Astrocyte of the spinal cord (primary cell): Measurements from ENCODE around the gene ZSCAN20.

Experiments
- DNase-seq: peaks from one replicate; pipeline ENCODE4 v3.0.0; 2011; ENCODE audit warnings: low read depth, low spot score
- H3K4me3 ChIP-seq: 2 replicates; pipeline ENCODE4 v1.5.1; 2011; ENCODE audit warnings: low read depth, mild to moderate bottlenecking, low read length, moderate library complexity
- in situ Hi-C: cut with HindIII; loops from 2 replicates; pipeline ENCODE4 v1.10.0; 2017; ENCODE audit warnings: low sequenced_read_pairs
- TF ChIP-seq, protein P1 (sequence below): IDR thresholded peaks from 2 replicates; pipeline ENCODE4 v1.5.1; 2012; ENCODE audit warnings: low read depth, mild to moderate bottlenecking, low read length, inconsistent platforms

ZSCAN20 gene

DNA sequence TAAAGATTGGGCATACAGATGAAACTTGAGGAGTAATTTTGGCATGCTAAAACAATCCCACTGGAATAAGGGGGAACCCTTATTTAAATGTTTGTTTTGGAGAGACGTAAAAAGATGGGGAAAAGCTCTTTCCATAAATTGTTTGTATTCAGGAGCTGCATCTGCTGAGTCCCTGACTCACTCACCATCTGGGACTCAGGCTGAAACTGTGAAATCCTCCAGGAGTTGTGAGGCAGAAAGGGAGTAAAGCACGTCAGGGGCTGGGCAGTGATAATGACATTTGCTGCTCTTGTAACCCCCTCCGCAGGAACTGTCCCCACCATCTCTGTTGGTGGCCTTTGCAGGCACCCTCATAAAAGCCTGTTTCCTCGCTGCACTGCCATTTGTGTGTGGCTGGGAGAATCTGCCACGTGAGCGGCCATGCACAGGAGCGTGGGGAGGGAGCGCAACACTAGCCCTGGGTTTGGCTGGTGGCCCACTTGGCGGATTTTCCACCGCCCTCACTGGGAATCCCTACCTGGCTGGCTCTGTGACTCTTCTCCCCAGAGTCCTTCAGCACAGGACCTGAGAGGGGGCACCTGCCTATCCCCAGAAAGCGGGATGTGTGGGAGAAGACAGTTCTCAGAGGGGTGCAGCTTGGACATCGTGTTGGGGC is 45.3 kb downstream of the ZSCAN20 start:
- no peak for DNase-seq
- TF ChIP-seq, protein P1, sequence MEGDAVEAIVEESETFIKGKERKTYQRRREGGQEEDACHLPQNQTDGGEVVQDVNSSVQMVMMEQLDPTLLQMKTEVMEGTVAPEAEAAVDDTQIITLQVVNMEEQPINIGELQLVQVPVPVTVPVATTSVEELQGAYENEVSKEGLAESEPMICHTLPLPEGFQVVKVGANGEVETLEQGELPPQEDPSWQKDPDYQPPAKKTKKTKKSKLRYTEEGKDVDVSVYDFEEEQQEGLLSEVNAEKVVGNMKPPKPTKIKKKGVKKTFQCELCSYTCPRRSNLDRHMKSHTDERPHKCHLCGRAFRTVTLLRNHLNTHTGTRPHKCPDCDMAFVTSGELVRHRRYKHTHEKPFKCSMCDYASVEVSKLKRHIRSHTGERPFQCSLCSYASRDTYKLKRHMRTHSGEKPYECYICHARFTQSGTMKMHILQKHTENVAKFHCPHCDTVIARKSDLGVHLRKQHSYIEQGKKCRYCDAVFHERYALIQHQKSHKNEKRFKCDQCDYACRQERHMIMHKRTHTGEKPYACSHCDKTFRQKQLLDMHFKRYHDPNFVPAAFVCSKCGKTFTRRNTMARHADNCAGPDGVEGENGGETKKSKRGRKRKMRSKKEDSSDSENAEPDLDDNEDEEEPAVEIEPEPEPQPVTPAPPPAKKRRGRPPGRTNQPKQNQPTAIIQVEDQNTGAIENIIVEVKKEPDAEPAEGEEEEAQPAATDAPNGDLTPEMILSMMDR, result no peak
- in situ Hi-C loops, result no loop called here
- H3K4me3 ChIP-seq, result no peak overlapping the region

DNA sequence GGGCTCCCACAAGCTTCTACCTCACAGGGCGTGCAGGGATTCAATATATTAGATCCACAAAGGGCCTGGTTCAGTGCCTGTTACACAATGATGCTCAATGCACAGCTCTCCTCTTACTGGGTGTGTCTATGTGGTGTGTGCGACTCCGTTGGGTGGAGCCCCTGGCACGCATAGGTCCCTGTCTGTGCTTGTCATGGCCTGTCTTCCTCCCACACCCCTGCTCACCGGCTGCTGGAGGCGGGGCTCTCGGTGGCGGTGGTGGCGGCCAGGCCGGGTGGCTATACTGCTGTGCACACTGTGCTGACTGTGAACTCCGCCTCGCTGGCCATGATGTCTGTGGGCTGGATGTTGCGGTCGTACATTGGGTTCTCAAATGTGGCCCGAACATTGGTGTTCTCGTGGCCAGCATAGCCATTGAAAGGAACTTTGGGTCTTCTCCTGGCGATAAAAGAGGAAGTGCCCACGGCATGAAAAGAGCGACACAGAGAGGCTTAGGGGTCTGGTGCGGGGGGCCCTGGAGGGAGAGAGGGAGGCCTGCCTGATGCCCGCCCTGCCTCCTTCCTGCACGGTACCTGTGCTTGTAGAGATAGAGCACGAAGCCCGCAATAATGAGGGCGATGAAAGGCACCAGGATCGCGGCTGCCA is 46.9 kb downstream of the ZSCAN20 start:
- TF ChIP-seq, protein P1, result no peak
- DNase-seq, result no peak
- in situ Hi-C loops, result no loop called here
- no peak overlapping the region for H3K4me3 ChIP-seq

DNA sequence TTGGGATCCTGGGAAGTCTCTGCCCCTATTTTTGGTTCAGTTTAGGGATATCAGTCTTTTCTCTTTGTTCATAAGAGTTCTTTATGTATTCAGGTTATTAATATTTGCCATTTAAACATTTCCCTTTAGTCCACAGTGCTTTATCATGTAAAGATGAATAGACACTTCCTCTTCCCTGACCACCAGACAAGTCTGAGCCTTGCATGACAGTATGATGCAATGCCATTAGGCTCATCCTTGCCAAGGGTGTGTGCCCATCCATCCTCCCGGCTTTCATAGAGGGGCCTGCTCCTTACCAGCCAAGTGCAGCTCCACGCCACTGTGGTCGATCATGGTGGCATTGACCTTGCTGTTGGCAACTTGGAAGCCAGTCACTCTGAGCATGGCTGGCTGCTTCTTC is 52.1 kb downstream of the ZSCAN20 start:
- no peak overlapping the region for H3K4me3 ChIP-seq
- DNase-seq, result no peak
- TF ChIP-seq, protein P1, result no peak
- in situ Hi-C loops, result no loop called here

DNA sequence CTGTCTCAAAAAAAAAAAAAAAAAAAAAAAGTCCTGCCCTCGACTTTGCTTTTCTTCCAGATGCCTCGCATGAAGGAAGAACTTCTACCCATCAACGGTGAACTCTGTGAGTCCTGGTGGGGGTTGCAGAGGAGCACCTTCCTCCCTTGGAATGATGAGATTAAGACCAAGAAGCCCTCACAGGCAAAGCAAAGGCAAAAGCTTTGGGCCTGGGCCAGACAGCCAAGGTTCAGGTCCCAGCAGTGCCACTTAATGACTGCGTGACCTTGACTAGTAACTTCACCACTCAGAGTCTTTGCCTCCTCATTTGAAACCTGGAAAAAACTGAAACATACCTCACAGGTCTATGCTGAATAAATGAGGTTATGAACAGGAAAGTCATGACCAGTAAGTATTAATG is 55.5 kb downstream of the ZSCAN20 start:
- DNase-seq, result no peak
- in situ Hi-C loops, result no loop called here
- TF ChIP-seq, protein P1, result no peak

DNA sequence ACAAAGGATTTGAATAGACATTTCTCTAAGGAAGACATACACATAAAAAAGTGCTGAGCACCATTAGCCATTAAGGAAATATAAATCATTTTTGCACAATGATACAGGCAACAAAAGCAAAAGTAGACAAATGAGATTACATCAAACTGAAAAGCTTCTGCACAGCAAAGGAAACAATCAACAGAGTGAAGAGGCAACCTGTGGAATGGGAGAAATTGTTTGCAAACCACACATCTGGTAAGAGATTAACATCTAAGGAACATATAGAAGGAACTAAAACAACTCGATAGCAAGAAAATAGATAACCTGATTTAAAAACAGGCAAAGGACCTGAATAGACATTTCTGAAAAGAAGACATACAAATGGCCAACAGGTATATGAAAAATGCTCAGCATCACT is 57.5 kb downstream of the ZSCAN20 start:
- no peak overlapping the region for H3K4me3 ChIP-seq
- TF ChIP-seq, protein P1, result no peak
- in situ Hi-C loops, result no loop called here
- DNase-seq, result no peak

More for the DNA sequence above, 55.5 kb downstream of the ZSCAN20 start:
- no peak overlapping the region for H3K4me3 ChIP-seq

DNA sequence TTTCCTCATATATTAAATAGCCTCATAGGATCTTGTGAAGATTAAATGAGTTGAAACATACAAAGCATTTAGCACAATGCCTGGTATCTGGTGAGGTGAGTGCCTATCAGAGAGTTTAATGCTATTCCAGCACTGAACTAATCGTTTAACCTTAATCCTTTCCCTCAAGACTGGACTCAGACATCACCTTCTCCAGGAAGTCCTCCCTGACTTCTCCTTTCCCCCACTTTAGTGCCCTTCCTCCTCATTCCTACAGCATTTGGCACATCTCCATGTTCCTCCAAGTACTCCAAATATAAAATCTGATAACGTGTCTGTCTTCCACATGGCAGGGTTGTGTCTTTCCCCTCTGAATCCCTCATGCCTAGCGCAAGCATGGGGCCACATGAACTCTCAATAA is 59.8 kb downstream of the ZSCAN20 start:
- in situ Hi-C loops, result no loop called here
- no peak for DNase-seq
- no peak overlapping the region for H3K4me3 ChIP-seq
- TF ChIP-seq, protein P1, result no peak
